ENCODE data around the gene OR1N1.

- TF ChIP-seq, protein P1, sequence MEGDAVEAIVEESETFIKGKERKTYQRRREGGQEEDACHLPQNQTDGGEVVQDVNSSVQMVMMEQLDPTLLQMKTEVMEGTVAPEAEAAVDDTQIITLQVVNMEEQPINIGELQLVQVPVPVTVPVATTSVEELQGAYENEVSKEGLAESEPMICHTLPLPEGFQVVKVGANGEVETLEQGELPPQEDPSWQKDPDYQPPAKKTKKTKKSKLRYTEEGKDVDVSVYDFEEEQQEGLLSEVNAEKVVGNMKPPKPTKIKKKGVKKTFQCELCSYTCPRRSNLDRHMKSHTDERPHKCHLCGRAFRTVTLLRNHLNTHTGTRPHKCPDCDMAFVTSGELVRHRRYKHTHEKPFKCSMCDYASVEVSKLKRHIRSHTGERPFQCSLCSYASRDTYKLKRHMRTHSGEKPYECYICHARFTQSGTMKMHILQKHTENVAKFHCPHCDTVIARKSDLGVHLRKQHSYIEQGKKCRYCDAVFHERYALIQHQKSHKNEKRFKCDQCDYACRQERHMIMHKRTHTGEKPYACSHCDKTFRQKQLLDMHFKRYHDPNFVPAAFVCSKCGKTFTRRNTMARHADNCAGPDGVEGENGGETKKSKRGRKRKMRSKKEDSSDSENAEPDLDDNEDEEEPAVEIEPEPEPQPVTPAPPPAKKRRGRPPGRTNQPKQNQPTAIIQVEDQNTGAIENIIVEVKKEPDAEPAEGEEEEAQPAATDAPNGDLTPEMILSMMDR (IDR thresholded peaks at IDR 0.05) = no peak
- no peak for TF ChIP-seq SIN3A (IDR thresholded peaks at IDR 0.05; ENCODE audit: borderline replicate concordance, insufficient read depth, low read depth, low read length)
- no peak for TF ChIP-seq POLR2AphosphoS5 (IDR thresholded peaks at IDR 0.05; ENCODE audit: low read depth, low read length)
- no peak for TF ChIP-seq TCF7L2 (IDR thresholded peaks at IDR 0.05; ENCODE audit: low read depth, low read length)
Observed at GRCh38 chr9:122519376-122519775, 7.7 kb downstream of the OR1N1 start.

All from Panc1 (cell line).